Hepatocyte (in vitro differentiated cells): ENCODE data around the gene SMAD3. TPM values are rescaled to one million over a fixed set of nuclear protein-coding genes. Genes with fewer than 3 reads are reported as not detected.

Experiments
- DNase-seq: peaks from one replicate; pipeline ENCODE4 v3.0.0-alpha.2; 2016; ENCODE audit warnings: low spot score
- H2AFZ ChIP-seq: fragments of 200-600 bp; sonication (generic); 2 replicates; pipeline ENCODE4 v1.6.0; 2016; ENCODE audit warnings: antibody characterized with exemption, mild to moderate bottlenecking
- H3K27ac ChIP-seq: fragments of 200-600 bp; sonication (generic); 2 replicates; pipeline ENCODE4 v1.5.1; 2016; ENCODE audit warnings: mild to moderate bottlenecking
- H3K27me3 ChIP-seq: fragments of 200-600 bp; sonication (generic); 2 replicates; pipeline ENCODE4 v1.6.1; 2016
- H3K36me3 ChIP-seq: fragments of 200-600 bp; sonication (generic); replicated peaks from 2 replicates; pipeline ENCODE4 v1.5.1; 2016; ENCODE audit warnings: low read depth; ENCODE audit not compliant: insufficient read depth
- H3K4me1 ChIP-seq: fragments of 200-600 bp; sonication (generic); 2 replicates; pipeline ENCODE4 v1.5.1; 2016; ENCODE audit warnings: mild to moderate bottlenecking, moderate library complexity; ENCODE audit not compliant: insufficient read depth
- H3K4me2 ChIP-seq: fragments of 200-600 bp; sonication (generic); 2 replicates; pipeline ENCODE4 v1.6.0; 2016
- H3K4me3 ChIP-seq: fragments of 200-600 bp; sonication (generic); 2 replicates; pipeline ENCODE4 v1.5.1; 2016; ENCODE audit warnings: mild to moderate bottlenecking
- H3K79me2 ChIP-seq: fragments of 200-600 bp; sonication (generic); 2 replicates; pipeline ENCODE4 v1.6.0; 2017; ENCODE audit warnings: mild to moderate bottlenecking
- H3K9me2 ChIP-seq: fragments of 200-600 bp; sonication (generic); replicated peaks from 2 replicates; pipeline ENCODE4 v1.6.0; 2017; ENCODE audit warnings: mild to moderate bottlenecking; ENCODE audit not compliant: insufficient read depth
- H3K9me3 ChIP-seq: fragments of 200-600 bp; sonication (generic); 2 replicates; pipeline ENCODE4 v1.5.1; 2016; ENCODE audit warnings: low read depth, mild to moderate bottlenecking
- H4K20me1 ChIP-seq: fragments of 200-600 bp; sonication (generic); 2 replicates; pipeline ENCODE4 v1.6.0; 2016; ENCODE audit warnings: mild to moderate bottlenecking; ENCODE audit not compliant: insufficient read depth, poor library complexity, severe bottlenecking
- EZH2 ChIP-seq: fragments of 200-600 bp; sonication (generic); IDR thresholded peaks from 2 replicates; pipeline ENCODE4 v1.6.1; 2016; ENCODE audit warnings: antibody characterized with exemption, mild to moderate bottlenecking, borderline replicate concordance
- EZH2phosphoT487 ChIP-seq: fragments of 200-600 bp; sonication (generic); IDR thresholded peaks from one replicate; pipeline ENCODE4 v1.6.1; 2018; ENCODE audit warnings: antibody characterized with exemption, mild to moderate bottlenecking, low read depth, moderate library complexity; ENCODE audit not compliant: unreplicated experiment, severe bottlenecking
- WGBS: methylation state at CpG from one replicate; pipeline ENCODE4 v1.1.6; 2016; ENCODE audit warnings: low lambda C conversion rate; ENCODE audit errors: missing lambda C conversion rate; 5-methylcytosine and 5-hydroxymethylcytosine counted together
- polyA plus RNA-seq: library from polyadenylated mRNA; unstranded; fragments of >200 nt; fragmentation: Nextera tagmentation; extraction: Ambion mirVana; gene quantifications from 2 replicates; pipeline ENCODE4 v1.2.1, GENCODE V29; 2016
- total RNA-seq: library from RNA; depleted of rRNA; stranded (reverse); fragments of >200 nt; gene quantifications from 2 replicates; pipeline ENCODE4 v1.2.3, GENCODE V29; 2014
- TF ChIP-seq, protein P1 (sequence below): fragments of 200-600 bp; sonication (generic); IDR thresholded peaks from 2 replicates; pipeline ENCODE4 v1.5.1; 2016; ENCODE audit warnings: antibody characterized with exemption, mild to moderate bottlenecking; ENCODE audit not compliant: poor library complexity

SMAD3 gene
- total and polyA plus RNA-seq, 2 experiments from 2014 or later: 24.7 to 32.2 TPM

DNA sequence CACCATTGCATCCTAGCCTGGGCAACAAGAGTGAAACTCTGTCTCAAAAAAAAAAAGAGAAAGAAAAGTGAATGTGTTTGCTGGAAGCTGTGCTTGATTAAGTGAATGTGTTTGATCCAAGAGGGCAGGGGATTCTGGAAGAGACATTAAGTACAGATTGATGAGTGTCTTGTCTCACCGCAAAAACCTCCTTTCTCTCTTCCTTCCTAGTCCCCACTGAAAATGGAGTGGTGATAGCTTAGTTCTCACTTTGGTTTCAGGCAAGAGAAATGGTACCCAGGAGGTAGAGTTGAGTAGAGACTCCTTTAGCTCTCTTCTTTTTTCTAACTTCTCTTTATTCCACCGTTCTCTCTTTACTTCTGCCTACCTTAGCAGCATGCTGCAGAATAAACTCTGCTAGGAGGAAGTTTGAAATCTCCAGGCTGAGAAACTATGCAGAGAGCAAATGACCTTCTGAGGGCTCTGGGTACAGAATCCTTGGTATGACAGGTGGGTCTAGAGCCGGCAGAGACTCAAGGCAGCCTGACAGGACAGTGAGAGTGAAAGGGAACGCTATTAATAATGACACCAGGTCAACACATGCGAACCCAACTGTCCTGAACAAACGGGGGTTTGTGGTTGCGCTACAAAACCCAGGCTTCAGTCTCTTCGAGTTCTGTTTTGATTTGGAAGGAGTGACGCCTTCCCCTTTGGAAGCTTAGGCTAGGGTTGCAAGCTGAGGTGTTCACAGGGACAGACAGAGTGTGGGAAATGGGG is 74.9 kb downstream of the SMAD3 start:
- TF ChIP-seq EZH2 (no peak), EZH2phosphoT487 (no peak)
- TF ChIP-seq, protein P1, sequence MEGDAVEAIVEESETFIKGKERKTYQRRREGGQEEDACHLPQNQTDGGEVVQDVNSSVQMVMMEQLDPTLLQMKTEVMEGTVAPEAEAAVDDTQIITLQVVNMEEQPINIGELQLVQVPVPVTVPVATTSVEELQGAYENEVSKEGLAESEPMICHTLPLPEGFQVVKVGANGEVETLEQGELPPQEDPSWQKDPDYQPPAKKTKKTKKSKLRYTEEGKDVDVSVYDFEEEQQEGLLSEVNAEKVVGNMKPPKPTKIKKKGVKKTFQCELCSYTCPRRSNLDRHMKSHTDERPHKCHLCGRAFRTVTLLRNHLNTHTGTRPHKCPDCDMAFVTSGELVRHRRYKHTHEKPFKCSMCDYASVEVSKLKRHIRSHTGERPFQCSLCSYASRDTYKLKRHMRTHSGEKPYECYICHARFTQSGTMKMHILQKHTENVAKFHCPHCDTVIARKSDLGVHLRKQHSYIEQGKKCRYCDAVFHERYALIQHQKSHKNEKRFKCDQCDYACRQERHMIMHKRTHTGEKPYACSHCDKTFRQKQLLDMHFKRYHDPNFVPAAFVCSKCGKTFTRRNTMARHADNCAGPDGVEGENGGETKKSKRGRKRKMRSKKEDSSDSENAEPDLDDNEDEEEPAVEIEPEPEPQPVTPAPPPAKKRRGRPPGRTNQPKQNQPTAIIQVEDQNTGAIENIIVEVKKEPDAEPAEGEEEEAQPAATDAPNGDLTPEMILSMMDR: no peak
- H3K36me3 ChIP-seq: no peaks in the 10 kb centered on the region
- WGBS: 76% methylated on average over 9 of the region's 9 CpGs
- no peaks in the 10 kb centered on the region for H3K9me3 ChIP-seq
- no peaks in the 10 kb centered on the region for H3K27me3 ChIP-seq
- no peak overlapping the region for H3K27ac ChIP-seq
- H3K4me3 ChIP-seq: no peak overlapping the region
- H2AFZ ChIP-seq: no peak overlapping the region
- DNase-seq: no peak
- no peak overlapping the region for H3K4me2 ChIP-seq
- peaks cover 95% of the 10 kb centered on the region for H3K79me2 ChIP-seq
- peaks cover 22% of the 10 kb centered on the region for H4K20me1 ChIP-seq
- peaks cover 58% of the 10 kb centered on the region for H3K4me1 ChIP-seq
- H3K9me2 ChIP-seq: no peaks in the 10 kb centered on the region

- WGBS: 52% methylated on average over 7 of the region's 7 CpGs
- H3K4me1 ChIP-seq: peaks cover 69% of the 10 kb centered on the region
- peak overlapping the region; percentile 48 for H3K4me2 ChIP-seq
These were observed 76.8 kb downstream of the SMAD3 start for GRCh38 chr15:67142092-67142766.

GRCh38 chr15:67142767-67143100 is 77.3 kb downstream of the SMAD3 start:
- Histone ChIP-seq H3K4me3 (no peak overlapping the region), H3K27ac (peak overlapping the region; percentile 71), H3K9me2 (no peaks in the 10 kb centered on the region), H3K4me2 (peak overlapping the region; percentile 48), H3K27me3 (no peaks in the 10 kb centered on the region), H2AFZ (no peak overlapping the region), H3K4me1 (peaks cover 70% of the 10 kb centered on the region), H3K36me3 (no peaks in the 10 kb centered on the region), H4K20me1 (peaks cover 21% of the 10 kb centered on the region), H3K9me3 (no peaks in the 10 kb centered on the region), H3K79me2 (peaks cover 91% of the 10 kb centered on the region)
- 54% methylated on average over 6 of the region's 6 CpGs for WGBS
- TF ChIP-seq, protein P1: no peak
- TF ChIP-seq EZH2 (no peak), EZH2phosphoT487 (no peak)
- DNase-seq: peak; percentile 34

More at GRCh38 chr15:67142092-67142766, 76.8 kb downstream of the SMAD3 start:
- H3K79me2 ChIP-seq: peaks cover 91% of the 10 kb centered on the region
- H2AFZ ChIP-seq: no peak overlapping the region
- no peak overlapping the region for H3K4me3 ChIP-seq
- peaks cover 22% of the 10 kb centered on the region for H4K20me1 ChIP-seq
- no peaks in the 10 kb centered on the region for H3K9me2 ChIP-seq
- no peak for DNase-seq
- no peaks in the 10 kb centered on the region for H3K27me3 ChIP-seq
- TF ChIP-seq, protein P1: no peak
- TF ChIP-seq EZH2phosphoT487 (no peak), EZH2 (no peak)
- peak overlapping the region; percentile 71 for H3K27ac ChIP-seq
- H3K36me3 ChIP-seq: no peaks in the 10 kb centered on the region
- no peaks in the 10 kb centered on the region for H3K9me3 ChIP-seq
